Activated naive CD8-positive, alpha-beta T cell treated with anti-CD3 and anti-CD28 coated beads, Interleukin-2, amount 50 U/mL, for 24 hours (primary cell): ENCODE data around the gene RNF149.
"Not testable (repeated sequence)": the region's sequence is repeated elsewhere in the genome, so short reads cannot be mapped to it uniquely, and the experiment has no call there.

Source experiments
- ATAC-seq: fragments of 150-1000 bp; cut with Tn5 transposase; one replicate; pipeline ENCODE4 v1.10.0; 2021
- DNase-seq: peaks from one replicate; pipeline ENCODE4 v3.0.0; 2021
- H3K27ac Mint-ChIP-seq: one replicate; pipeline ENCODE4 v1.8.0; 2021; ENCODE audit warnings: mild to moderate bottlenecking, mixed read lengths
- H3K27me3 Mint-ChIP-seq: one replicate; pipeline ENCODE4 v1.8.0; 2021; ENCODE audit warnings: mixed read lengths
- H3K36me3 Mint-ChIP-seq: one replicate; pipeline ENCODE4 v1.8.0; 2021; ENCODE audit warnings: low read depth, mixed read lengths
- H3K4me1 Mint-ChIP-seq: one replicate; pipeline ENCODE4 v1.8.0; 2021; ENCODE audit warnings: mixed read lengths
- H3K4me3 Mint-ChIP-seq: one replicate; pipeline ENCODE4 v1.8.0; 2021; ENCODE audit warnings: mild to moderate bottlenecking, moderate library complexity, mixed read lengths
- H3K9me3 Mint-ChIP-seq: one replicate; pipeline ENCODE4 v1.8.0; 2021; ENCODE audit warnings: mixed read lengths

Gene RNF149

GRCh38 chr2:101248756-101249155, 59.7 kb downstream of the RNF149 start:
- H3K27me3 Mint-ChIP-seq, DNase-seq, H3K9me3 Mint-ChIP-seq, H3K4me3 Mint-ChIP-seq, H3K27ac Mint-ChIP-seq, ATAC-seq, H3K36me3 Mint-ChIP-seq: not testable (repeated sequence)
- H3K4me1 Mint-ChIP-seq, result peaks cover 18% of the 10 kb centered on the region

DNA sequence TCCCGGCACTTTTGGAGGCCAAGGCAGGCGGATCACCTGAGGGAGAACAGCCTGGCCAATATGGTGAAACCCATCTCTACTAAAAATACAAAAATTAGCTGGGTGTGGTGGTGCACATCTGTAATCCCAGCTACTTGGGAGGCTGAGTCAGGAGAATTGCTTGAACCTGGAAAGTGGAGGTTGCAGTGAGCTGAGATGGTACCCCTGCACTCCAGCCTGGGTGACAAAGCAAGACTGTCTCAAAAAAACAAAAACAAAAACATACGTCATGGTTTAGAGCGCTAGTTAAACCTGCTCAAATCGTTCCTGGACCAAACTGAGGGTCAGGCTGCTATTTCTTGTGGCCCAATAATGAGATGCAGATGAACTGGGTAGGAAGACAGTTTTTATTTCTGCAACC, 63.0 kb downstream of the RNF149 start:
- ATAC-seq, DNase-seq, H3K36me3 Mint-ChIP-seq, H3K4me1 Mint-ChIP-seq, H3K27me3 Mint-ChIP-seq, H3K9me3 Mint-ChIP-seq, H3K4me3 Mint-ChIP-seq, H3K27ac Mint-ChIP-seq: not testable (repeated sequence)

GRCh38 chr2:101244899-101245298, 63.6 kb downstream of the RNF149 start:
- H3K9me3 Mint-ChIP-seq, H3K36me3 Mint-ChIP-seq, H3K4me3 Mint-ChIP-seq, H3K4me1 Mint-ChIP-seq, H3K27me3 Mint-ChIP-seq, ATAC-seq, H3K27ac Mint-ChIP-seq, DNase-seq: not testable (repeated sequence)

- not testable (repeated sequence) for DNase-seq, H3K4me3 Mint-ChIP-seq, H3K36me3 Mint-ChIP-seq, ATAC-seq, H3K4me1 Mint-ChIP-seq, H3K27ac Mint-ChIP-seq, H3K27me3 Mint-ChIP-seq, H3K9me3 Mint-ChIP-seq
These were observed 64.1 kb downstream of the RNF149 start for GRCh38 chr2:101244373-101244772.

GRCh38 chr2:101241158-101241557, 67.3 kb downstream of the RNF149 start:
- H3K9me3 Mint-ChIP-seq, result no peaks in the 10 kb centered on the region
- no peak for DNase-seq
- H3K27ac Mint-ChIP-seq, result no peak overlapping the region
- ATAC-seq, result no peak
- no peak overlapping the region for H3K4me3 Mint-ChIP-seq
- no peaks in the 10 kb centered on the region for H3K4me1 Mint-ChIP-seq
- H3K36me3 Mint-ChIP-seq, result no peaks in the 10 kb centered on the region
- H3K27me3 Mint-ChIP-seq, result no peaks in the 10 kb centered on the region

GRCh38 chr2:101240694-101241093, 67.8 kb downstream of the RNF149 start:
- H3K27me3 Mint-ChIP-seq, H3K4me3 Mint-ChIP-seq, H3K9me3 Mint-ChIP-seq, H3K27ac Mint-ChIP-seq, ATAC-seq, H3K4me1 Mint-ChIP-seq, DNase-seq, H3K36me3 Mint-ChIP-seq: not testable (repeated sequence)

DNA sequence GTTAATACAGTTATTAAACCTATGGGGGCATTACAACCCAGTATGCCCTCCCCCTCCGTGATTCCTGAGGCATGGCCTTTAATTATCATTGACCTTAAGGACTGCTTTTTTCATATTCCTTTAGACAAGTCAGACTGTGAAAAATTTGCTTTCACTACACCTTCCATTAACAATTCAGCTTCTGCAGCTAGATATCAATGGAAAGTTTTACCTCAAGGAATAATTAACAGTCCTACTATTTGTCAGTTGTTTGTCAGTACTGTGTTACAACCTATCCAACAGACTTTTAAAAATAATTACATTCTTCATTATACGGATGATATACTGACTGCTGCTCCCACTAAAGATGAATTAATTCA, 68.8 kb downstream of the RNF149 start:
- not testable (repeated sequence) for DNase-seq, H3K27ac Mint-ChIP-seq, H3K36me3 Mint-ChIP-seq, H3K4me1 Mint-ChIP-seq, ATAC-seq, H3K27me3 Mint-ChIP-seq, H3K9me3 Mint-ChIP-seq, H3K4me3 Mint-ChIP-seq

DNA sequence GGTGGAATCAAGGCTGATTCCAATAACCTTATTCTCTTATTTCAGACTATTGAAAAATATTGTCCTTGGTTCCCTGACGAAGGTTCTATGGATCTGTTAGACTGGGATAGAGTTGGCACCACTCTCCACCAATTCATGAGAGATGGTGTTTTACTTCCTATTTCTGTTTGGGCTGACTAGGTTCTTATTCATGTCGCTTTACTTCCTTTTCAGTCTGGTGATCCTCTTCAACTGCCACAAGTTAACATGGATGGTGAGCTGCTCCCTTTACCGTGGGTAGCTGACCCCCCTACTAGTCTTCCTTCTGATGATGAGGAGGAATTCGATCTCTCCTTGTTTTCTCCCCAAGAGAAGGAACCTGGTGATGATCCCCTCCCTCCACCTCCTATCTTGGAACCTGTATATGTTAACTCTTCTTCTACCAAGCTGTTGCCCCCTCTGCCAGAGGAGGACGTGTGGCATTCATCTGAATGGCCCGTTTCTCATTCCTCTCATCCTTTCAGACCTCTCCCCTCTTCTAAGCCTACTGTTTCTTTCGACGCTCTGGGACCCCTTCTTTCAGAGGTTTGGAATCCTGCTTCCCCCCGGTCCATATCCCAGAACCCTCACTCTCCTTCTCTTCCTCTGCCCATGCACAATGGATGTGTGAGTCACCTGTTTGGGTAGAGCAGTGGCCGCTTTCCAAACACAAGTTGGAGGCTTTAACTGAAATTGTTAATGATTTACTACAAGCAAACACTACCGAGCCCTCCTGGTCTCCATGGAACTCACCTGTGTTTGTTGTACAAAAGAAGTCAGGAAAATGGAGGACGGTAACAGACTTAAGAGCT, 69.4 kb downstream of the RNF149 start:
- H3K9me3 Mint-ChIP-seq, result no peaks in the 10 kb centered on the region
- H3K36me3 Mint-ChIP-seq, result no peaks in the 10 kb centered on the region
- no peak for DNase-seq
- no peak overlapping the region for H3K4me3 Mint-ChIP-seq
- H3K4me1 Mint-ChIP-seq, result no peaks in the 10 kb centered on the region
- H3K27ac Mint-ChIP-seq, result no peak overlapping the region
- ATAC-seq, result no peak
- H3K27me3 Mint-ChIP-seq, result no peaks in the 10 kb centered on the region

DNA sequence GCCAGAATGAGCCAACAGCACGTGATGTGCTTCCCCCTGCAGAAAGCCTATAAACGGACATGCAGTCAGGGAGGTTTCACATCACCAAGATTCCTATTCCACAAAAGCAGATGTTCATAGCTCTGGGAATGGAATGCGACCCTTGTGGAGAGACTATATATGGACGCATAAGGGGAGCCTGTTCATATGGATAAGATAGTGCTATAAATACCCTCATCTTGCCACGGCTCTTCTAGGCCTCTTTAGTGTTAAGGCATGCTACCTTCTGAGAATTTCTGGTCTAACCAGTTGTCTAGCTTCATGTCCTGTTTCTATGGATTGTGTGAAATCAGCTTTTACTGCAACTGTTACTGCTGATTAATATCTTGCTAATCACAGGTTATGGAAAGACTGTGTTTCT, 70.6 kb downstream of the RNF149 start:
- not testable (repeated sequence) for DNase-seq, H3K27me3 Mint-ChIP-seq, H3K9me3 Mint-ChIP-seq, H3K4me3 Mint-ChIP-seq, ATAC-seq, H3K4me1 Mint-ChIP-seq, H3K36me3 Mint-ChIP-seq, H3K27ac Mint-ChIP-seq

GRCh38 chr2:101235956-101236355, 72.5 kb downstream of the RNF149 start:
- not testable (repeated sequence) for H3K4me1 Mint-ChIP-seq, H3K4me3 Mint-ChIP-seq, H3K27ac Mint-ChIP-seq, H3K36me3 Mint-ChIP-seq, H3K9me3 Mint-ChIP-seq, ATAC-seq, H3K27me3 Mint-ChIP-seq, DNase-seq

GRCh38 chr2:101234169-101234938, 74.1 kb downstream of the RNF149 start:
- no peaks in the 10 kb centered on the region for H3K36me3 Mint-ChIP-seq
- no peaks in the 10 kb centered on the region for H3K27me3 Mint-ChIP-seq
- no peaks in the 10 kb centered on the region for H3K4me1 Mint-ChIP-seq
- H3K27ac Mint-ChIP-seq, result no peak overlapping the region
- H3K4me3 Mint-ChIP-seq, result no peak overlapping the region
- H3K9me3 Mint-ChIP-seq, result no peaks in the 10 kb centered on the region
- no peak for ATAC-seq
- no peak for DNase-seq

DNA sequence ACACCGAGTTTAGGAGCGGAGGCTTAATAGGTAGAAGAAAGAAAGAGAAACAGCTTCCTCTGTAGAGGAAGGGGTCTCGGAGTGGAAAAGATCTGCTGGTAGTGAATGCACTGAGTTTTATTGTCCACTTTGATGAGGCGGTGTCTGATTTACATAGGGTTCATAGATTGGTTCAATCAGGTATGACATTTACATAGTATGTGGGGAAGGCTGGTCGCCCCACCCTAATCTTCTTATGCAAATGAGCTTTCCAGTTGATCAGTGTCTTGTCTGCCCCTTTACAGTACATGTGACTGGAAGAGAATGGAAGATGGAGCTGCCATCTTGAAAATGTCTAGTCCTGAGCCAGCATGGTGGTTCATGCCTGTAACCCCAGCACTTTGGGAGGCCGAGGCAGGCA, 75.7 kb downstream of the RNF149 start:
- Mint-ChIP-seq H3K4me1 (no peaks in the 10 kb centered on the region), H3K27ac (no peak overlapping the region), H3K36me3 (no peaks in the 10 kb centered on the region), H3K9me3 (no peaks in the 10 kb centered on the region), H3K4me3 (no peak overlapping the region), H3K27me3 (no peaks in the 10 kb centered on the region)
- no peak for DNase-seq
- ATAC-seq, result no peak

GRCh38 chr2:101231937-101232730, 76.4 kb downstream of the RNF149 start:
- H3K27ac Mint-ChIP-seq, result no peak overlapping the region
- no peak overlapping the region for H3K4me3 Mint-ChIP-seq
- H3K27me3 Mint-ChIP-seq, result no peaks in the 10 kb centered on the region
- no peaks in the 10 kb centered on the region for H3K36me3 Mint-ChIP-seq
- DNase-seq, result no peak
- no peaks in the 10 kb centered on the region for H3K4me1 Mint-ChIP-seq
- ATAC-seq, result no peak
- H3K9me3 Mint-ChIP-seq, result no peaks in the 10 kb centered on the region

- Mint-ChIP-seq H3K9me3 (no peaks in the 10 kb centered on the region), H3K4me1 (no peaks in the 10 kb centered on the region), H3K27ac (no peak overlapping the region), H3K4me3 (no peak overlapping the region), H3K27me3 (no peaks in the 10 kb centered on the region), H3K36me3 (no peaks in the 10 kb centered on the region)
- no peak for DNase-seq
- no peak for ATAC-seq
These were observed 77.3 kb downstream of the RNF149 start for GRCh38 chr2:101231240-101231639.

GRCh38 chr2:101230541-101231001, 77.9 kb downstream of the RNF149 start:
- no peak overlapping the region for H3K4me3 Mint-ChIP-seq
- no peaks in the 10 kb centered on the region for H3K9me3 Mint-ChIP-seq
- DNase-seq, result no peak
- H3K4me1 Mint-ChIP-seq, result no peaks in the 10 kb centered on the region
- no peak overlapping the region for H3K27ac Mint-ChIP-seq
- no peaks in the 10 kb centered on the region for H3K27me3 Mint-ChIP-seq
- no peak for ATAC-seq
- H3K36me3 Mint-ChIP-seq, result no peaks in the 10 kb centered on the region
